ENCODE results near the gene AP2A2.

The AP2A2 gene

DNA sequence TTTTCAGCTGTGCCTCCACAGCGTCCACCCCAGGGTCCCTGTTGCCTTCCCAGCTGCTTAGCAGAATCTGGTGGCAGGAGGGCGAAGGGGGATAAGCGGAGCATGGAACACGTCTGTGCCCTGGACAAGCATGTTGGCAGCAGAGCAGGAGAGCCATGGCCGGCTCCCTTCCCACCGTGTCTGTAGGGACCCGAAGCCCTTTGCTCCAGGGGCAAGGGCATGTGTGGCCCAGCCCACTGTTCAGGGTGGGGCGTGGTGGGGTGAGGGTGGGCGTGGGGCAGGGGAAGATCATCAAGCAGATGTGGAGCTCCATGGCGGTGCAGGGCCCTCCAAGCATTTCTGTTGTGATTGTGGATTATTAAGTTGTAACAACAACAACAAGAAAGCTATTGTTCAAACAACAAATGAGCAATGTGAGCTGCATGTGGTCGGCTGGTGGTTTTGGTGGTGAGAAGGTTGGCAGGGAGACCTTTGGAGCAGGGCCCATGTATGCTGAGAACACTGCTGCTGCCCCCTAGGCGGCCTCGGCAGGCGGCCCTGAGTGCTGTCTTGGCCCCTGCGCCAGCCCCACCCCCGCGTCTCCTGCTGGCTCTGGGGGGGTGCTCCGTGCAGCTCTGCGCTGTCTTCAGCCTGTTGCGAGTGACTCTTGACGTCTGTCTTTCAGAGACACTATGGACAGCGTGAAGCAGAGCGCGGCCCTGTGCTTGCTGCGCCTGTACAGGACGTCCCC, 50.9 kb downstream of the AP2A2 start:
- peak; percentile 17 for DNase-seq

DNA sequence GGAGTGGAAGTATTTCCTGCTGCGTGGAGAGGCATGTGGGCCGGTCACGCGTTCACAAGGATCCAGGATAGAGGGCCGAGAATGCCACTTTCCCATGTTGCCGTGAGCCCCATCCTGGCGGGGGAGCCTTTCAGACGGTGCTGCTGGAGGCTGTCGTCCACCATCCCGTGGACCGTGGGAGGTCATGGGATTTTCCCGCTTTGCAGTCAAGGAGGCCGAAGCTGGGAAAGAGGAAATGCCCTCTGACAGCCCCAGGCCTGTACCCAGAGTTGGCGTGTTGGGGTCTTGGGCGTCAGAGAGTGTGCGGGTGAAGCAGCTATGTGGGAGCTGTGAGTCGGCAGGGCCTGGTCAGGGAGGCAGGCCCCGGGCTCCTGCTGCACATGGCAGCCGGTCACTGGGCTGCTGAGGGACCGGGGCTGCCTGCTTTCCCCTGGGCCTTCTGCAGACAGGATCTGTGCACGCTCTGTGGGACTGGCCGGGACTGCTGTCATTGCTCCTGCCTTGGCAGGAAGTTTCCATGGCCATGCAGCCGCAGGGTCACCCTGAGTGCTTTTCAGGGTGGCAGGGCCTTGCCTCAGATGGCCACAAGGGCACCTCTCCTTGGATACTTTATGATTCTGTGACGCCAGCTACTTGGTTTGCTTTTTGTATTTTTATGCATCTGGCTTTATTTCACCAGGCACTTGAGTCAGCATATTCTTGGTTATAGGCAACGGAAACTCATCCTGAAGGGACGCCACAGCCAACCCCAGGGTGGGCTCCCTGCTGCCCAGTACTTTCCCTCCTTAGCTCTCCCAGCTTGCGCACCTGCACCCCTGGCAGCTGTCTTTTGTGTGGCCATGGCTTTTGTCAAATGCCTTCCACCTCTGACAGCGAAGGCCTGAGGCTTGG, 52.4 kb downstream of the AP2A2 start:
- no peak for DNase-seq

DNA sequence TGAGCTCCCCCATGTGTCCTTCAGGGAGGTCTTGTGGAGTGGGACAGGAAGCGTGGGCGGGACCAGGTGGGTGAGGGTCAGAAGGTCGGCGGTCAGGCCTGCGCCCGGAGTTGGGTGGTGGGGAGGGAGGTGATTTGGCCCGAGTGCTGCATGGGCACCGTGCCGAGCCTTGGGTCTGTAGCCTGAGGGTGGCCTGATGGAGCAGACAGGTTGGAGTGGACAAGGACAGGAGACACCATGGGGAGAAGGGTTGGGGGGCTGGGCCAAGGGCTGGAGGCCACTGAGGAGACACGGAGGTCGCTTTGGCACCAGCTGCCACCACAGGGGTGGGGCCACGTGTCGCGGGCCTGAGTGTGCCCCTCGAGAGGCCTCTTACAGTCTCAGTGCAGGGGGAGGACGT, 53.1 kb downstream of the AP2A2 start:
- DNase-seq, result no peak

DNA sequence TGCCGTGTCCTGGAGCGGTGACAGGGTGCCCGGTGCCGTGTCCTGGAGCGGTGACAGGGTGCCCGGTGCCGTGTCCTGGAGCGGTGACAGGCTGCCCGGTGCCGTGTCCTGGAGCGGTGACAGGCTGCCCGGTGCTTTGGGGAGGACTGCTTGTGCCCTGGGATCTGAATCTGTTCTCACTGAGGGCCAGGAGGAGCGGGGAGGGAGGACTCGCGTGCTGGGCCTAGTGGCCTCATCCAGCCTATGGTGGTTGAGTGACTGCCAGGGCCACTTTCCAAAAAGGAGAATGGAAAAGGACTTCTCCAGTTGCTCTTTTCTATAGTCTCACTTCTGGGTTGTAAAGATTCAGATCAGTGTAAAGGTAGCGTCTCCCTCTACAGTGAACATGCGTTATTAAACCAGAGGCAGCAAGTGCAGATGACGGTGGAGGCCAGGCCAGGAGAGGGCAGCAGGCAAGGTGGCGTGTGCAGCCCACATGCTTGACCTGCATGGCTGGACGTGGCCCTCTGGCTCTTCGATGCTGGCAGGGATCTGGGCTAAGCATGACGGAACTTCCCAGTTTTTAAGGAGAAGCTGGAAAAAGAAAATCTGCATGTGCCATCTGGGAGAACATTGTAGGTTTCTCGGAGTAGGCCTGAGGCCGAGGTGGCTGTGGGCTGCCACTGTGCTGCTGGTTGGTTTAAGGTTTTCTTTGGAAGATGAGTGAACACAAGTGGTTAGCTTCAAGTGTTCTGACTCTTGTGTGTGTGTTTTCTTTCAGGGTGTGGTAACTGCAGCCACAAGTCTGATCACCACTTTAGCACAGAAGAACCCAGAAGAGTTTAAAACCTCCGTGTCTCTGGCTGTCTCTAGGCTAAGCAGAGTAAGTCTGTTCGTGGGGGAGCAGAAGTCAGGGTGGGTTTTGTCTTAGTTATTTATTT, 55.0 kb downstream of the AP2A2 start:
- no peak for DNase-seq

DNA sequence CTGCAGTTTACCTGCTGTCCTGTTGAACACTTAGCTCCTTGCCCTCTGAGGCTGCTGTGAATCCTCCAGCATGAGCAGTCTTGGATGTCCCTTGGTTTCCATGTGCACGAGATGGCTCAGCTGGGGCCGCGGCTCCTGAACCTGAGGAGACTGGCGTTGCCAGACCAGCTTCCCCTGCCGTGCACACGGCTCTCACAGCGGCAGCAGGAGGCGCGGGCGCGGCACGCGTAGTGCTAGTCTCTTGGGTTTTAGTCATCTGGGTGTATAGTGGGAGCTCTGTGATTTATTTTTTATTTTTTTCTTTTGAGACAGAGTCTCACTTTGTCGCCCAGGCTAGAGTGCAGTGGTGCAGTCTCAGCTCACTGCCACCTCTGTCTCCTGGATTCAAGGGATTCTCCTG, 56.1 kb downstream of the AP2A2 start:
- DNase-seq, result no peak

DNA sequence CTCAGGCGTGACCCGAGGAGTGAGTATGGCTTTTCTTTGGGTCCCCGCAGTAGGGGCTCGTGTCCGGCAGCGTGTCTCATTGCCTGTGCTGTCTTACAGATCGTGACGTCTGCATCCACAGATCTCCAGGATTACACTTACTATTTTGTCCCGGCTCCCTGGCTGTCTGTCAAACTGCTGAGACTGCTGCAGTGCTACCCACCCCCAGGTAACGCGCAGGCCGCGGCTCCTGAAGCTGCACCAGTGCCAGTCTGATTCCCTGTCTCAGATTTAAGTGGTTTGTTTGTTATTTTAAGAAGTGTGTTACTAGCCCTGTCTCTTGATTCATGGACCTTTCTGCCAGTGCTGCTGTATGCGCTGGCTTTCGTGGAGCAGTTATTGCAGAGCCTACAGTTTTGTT, 58.9 kb downstream of the AP2A2 start:
- no peak for DNase-seq

DNA sequence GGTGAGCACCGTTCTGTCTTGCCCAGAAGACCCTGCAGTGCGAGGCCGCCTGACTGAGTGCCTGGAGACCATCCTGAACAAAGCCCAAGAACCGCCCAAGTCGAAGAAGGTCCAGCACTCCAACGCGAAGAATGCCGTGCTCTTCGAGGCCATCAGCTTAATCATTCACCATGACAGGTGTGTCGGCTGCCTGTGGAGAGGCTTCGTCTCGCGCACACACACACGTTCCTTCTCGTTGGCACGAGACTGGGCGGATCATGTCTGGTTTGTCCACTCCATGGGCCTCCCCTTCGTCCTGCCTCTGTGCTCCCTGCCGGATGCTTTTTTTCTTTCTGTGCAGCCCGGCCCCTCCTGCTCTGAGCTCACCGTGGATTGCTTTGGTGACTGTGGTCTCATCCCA, 59.7 kb downstream of the AP2A2 start:
- no peak for DNase-seq

DNA sequence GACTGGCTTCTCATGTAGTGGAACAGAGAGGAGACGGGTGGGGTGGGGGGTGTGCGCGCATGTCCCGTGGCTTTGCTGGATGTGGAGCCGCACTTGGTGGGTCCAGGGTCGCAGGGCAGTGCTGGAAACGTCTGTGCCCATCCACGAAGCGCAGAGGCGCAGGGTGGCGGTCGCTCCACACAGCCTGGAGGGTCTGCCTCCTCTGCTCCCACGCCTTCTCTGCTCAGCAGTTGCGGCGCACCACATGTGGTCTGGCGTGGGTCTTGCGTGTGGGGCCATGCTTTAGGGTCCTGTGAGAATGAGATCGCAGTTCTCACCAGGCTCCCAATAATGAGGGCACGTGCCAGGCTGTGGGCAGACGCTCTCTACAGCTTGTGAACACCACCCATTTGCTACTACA, 60.2 kb downstream of the AP2A2 start:
- no peak for DNase-seq

DNA sequence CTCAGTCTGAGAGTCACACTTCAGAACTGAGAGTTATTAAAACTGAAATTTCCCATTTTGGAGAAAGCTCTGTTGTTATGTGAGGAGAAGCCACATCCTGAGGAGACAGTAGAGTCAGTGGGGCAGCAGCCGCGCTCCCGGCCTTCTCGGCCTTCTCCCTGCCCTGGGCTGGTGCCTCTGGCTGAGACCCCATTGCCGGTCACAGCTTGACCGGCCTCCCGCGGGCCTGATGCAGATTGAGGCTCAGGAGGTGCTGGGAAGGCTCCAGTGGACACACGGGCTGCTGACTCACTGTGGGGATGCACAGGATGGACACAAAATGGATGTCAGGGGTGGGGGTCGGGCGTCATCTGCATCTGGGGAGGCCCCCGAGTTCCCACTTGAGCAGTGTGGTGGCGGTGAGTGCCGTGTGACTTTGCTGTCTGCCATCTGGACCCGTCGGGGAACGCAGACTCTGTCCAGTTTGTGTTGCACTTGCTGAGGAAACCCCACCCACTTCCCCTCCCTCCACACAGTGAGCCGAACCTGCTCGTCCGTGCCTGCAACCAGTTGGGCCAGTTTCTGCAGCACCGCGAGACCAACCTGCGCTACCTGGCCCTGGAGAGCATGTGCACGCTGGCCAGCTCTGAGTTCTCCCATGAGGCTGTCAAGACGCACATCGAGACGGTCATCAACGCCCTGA, 60.7 kb downstream of the AP2A2 start:
- no peak for DNase-seq

DNA sequence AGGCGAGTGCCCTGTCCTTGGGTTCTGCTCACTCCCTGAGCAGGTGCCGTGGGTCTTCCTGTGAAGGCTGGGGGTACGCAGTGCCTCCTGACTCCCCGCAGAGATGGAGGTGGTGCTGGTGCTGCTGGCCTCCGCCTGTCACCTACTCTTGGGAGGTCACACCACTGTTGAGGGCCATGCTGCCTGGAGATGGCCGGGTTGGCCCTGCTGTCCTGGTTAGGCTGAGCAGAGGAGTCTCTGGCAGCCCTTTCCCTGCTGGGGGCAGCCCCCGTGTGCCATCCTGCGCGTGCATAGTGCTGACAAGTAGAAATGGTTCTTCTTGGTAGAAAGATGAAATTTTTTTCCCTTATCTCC, 61.3 kb downstream of the AP2A2 start:
- DNase-seq, result no peak

DNA sequence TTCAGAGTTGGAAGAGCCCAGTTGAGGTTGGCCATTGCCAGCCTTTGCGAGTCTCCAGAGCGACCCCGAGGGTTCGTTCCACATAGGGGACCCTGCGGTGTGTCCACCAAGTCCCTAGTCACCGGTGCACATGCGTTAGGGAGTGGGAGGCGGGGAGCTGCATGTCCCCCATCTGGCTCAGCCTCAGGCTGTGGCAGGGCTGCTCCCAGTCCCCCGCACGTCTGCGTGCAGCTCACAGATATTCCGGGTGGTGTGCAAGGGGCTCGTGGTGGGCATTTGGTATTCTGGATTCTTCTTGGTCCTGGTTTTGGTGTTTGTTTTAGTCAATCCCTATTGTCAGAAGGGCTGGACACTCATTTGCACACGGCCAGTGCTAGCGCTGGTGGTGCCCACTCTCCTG, 62.0 kb downstream of the AP2A2 start:
- DNase-seq, result no peak

DNA sequence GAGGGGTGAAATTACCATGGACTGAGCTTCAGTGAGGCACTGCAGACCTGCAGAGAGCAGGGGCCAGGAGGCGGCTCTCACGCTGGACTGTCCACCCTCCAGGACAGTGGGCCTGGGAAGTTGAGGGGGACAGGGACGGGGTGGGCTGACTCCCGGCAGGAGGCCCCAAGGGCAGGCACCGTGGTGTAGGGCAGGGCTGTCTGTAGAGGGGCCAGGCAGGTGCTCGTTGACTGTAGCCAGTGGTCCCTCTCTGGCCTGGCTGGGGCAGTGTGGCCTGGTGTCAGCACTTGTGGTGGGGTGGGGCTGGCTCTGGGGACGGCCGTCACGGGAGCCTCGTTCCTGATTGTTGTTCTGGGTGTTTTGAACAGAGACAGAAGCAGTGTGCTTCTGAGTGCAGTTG, 64.4 kb downstream of the AP2A2 start:
- DNase-seq, result no peak

DNA sequence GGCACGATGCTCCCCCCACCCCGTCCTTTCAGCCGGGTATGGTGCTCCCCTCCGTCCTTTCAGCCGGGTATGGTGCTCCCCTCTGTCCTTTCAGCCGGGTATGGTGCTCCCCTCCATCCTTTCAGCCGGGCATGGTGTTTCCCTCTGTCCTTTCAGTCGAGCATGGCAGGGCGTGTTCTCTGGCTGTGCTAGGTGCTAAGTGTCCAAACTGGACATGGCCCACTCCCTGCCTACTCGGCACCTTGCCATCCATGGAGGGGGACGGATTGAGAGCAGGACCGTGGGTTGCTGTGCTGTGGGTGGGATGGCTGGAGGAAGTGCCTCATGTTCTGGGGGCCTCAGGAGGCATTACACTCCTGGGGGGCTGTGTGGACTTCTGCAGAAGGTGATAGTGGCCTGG, 65.4 kb downstream of the AP2A2 start:
- DNase-seq, result no peak

DNA sequence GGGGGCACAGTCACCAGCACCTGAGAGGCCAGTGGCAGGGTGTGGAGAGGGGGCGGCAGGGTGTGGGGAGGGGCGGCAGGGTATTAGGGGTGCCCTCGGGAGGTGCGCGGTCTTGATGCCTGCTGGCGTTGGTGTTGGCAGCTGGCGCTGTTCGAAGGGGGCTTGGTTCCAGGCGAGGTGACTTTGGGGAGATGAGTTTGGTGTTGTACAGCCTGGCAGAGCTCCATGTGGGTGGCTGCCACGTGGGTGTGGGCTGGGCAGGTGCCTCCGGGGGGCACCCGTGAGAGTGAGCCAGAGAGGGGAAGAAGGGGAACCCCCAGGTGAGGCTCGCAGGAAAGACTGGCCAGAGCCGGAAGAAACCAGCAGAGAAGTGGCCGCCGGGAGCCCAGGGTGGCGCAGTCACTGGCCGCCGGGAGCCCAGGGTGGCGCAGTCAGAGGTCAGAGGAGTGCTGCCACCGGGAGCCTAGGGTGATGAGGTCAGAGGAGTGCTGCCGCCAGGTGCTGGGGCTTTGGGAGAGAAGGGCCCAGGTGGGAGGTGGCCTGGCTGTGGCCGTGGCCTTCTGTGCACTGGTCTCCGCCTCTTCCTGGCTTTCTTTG, 66.1 kb downstream of the AP2A2 start:
- DNase-seq, result no peak

DNA sequence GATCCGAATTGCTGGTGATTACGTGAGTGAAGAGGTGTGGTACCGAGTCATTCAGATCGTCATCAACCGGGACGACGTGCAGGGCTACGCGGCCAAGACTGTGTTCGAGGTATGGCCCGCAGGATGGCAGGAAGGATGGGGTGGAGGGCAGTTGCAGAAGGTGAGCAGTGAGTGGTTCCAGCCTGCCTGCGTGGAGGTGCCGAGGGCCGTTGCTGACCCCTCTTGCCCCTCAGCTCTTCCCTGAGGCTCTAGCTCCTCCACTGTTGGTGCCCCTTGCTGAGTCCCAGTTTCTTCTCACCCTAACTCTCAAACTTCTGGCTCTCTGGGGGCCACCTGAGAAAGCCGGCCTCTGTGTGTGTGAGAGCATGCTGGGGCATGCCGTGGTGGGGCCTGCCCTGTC, 66.9 kb downstream of the AP2A2 start:
- no peak for DNase-seq

DNA sequence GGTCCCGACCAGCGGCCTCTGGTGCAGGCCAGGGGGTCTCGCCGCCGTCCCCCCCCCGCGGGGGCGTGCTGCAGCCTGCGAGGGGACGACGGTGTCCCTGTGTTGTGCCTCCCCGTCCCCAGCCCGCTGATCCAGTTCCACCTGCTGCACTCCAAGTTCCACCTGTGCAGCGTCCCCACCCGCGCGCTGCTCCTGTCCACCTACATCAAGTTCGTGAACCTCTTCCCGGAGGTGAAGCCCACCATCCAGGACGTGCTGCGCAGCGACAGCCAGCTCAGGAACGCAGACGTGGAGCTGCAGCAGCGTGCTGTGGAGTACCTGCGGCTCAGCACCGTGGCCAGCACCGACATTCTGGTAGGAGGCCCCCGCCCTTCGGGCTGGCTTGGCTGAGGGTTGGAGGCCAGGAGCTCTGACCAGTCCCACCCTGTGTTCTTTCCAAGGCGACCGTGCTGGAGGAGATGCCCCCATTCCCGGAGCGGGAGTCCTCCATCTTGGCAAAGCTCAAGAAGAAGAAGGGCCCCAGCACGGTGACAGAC, 68.0 kb downstream of the AP2A2 start:
- DNase-seq, result no peak

DNA sequence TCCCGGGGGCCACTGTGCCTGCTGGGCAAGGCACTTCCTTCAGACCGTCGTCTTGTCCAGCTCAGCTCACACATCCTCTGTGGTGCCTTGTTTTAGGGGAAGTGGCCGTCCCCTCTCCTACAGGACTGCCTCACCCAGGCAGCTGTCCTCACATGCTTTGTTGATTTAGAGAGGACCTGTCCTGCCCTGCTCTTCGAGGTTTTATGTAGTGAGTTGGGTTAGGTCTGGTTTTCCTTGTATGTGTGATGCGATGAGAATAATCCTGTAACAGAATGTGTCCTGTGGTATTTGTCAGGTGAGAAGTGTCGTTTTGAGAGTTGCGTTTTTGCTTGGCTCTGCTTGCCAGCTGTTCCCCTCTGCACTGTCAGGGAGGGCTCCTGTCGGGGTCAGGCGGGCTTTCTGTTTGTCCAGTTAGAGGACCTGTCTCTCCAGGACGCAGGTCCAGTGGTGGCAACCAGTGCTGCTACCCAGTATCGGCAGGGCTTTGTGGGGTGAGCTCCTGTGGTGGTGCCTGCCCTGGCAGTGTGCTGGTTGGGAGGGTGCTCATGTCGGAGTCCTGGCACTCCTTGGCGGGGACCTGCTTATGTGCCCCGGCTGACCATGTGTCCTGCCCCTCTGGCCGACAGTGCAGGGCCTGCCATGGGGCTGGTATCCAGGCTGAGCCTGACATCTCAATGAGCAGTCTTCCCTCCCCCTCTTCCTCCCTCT, 69.5 kb downstream of the AP2A2 start:
- DNase-seq, result no peak

DNA sequence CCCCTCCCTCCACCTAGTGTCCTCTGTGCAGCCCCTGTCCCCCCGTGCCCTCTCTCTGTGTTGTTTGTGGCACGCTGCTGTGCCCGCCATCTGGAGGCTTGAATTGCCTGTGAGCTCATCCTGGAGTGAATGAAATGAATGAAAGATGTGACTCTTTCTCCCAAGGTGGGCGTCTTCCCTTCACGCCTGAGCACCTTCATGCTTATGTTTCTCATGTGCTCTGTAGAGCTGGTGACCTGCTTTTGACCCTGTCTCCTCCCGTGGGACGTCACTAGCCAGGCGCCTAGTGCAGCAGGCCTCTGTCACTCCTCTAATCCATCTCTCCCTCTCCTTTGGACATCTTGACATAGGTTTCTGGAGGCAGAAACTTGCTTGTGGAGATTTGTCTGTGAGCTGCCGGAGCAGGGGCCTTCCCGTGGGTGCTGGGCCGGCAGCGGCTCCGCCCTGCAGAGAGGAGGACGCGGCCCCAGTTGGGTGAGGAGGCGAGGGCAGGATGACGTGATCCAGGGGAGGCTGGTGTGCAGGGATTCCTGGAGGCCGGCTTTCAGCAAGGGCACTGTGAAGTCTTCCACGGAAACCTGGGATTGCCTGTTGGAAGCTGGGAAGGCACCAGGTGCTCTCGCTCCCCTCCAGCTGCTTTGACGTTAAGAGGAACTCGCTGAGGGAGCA, 70.2 kb downstream of the AP2A2 start:
- DNase-seq, result no peak

DNA sequence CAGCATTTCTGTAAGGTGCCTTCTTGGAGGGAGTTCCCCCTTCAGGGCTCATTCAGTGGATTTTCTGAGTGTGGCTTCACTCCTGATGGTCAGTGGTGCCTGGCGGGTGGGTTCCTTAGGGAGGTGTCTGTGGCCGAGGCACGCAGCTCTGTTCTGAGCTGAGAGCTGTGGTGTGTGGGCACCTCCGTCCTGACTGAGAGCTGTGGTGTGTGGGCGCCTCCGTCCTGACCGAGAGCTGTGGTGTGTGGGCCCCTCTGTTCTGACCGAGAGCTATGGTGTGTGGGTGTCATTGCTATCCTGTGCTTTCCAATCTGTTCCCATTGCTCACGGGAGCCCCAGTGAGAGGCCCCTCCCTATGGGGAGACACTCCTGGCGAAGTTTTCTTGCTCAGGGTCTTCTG, 71.0 kb downstream of the AP2A2 start:
- no peak for DNase-seq

DNA sequence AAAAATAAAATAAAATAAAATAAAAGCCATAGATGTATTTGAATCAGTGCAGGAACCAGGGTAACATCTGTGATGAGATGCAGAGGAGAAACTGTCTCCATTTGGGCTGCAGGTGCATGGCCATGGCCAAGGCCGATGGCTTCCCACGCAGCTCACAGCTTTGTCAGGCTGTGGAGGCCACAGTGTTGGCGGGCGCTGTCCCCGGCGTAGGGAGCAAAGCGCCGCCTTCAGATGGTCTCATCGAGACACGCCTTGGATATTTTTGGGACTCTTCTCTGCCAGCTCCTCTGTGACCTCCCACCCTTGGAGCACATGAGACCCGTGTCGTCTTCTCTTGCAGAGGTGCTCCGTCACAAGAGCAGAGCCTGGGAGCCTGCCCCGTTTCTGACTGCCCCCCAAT, 72.2 kb downstream of the AP2A2 start:
- no peak for DNase-seq

DNA sequence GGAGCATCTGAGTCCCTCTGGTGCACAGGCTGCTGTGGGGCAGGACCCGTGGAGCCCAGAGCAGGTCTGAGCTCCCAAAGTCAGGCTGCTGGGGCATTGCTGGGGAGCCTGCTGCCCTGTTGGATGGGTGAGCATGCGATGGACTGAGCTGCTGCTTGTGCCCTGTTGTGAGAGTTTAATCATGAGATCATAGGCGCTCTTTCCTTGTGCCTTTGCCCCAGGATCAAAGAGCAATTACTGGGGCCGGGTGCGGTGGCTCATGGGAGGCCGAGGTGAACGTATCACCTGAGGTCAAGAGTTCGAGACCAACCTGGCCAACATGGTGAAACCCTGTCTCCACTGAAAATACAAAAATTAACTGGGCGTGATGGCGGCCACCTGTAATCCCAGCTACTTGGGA, 73.3 kb downstream of the AP2A2 start:
- no peak for DNase-seq

All from activated gamma-delta T cell treated with Interleukin-2 at 50 U/mL for 16 hours (primary cell).